ENCODE measurements around the gene ZBTB45.
"Not testable (repeated sequence)": the region's sequence is repeated elsewhere in the genome, so short reads cannot be mapped to it uniquely, and the experiment has no call there.

ZBTB45 gene

GRCh38 chr19:58474291-58474996, 45.2 kb downstream of the ZBTB45 start:
- no peak for DNase-seq

- no peak for DNase-seq
These were observed 45.8 kb downstream of the ZBTB45 start for GRCh38 chr19:58473775-58474174.

GRCh38 chr19:58471736-58472135, 47.9 kb downstream of the ZBTB45 start:
- no peak for DNase-seq

GRCh38 chr19:58470837-58471543, 48.6 kb downstream of the ZBTB45 start:
- not testable (repeated sequence) for DNase-seq

GRCh38 chr19:58469241-58470013, 50.2 kb downstream of the ZBTB45 start:
- DNase-seq = no peak

GRCh38 chr19:58468216-58468839, 51.3 kb downstream of the ZBTB45 start:
- no peak for DNase-seq

GRCh38 chr19:58466760-58467589, 52.6 kb downstream of the ZBTB45 start, which contains the start of gene ZNF324:
Gene ZNF324 (plus strand): TSS chr19:58467080. CDS start chr19:58469186, 2,106 bp downstream.
- DNase-seq = peak; percentile 98

GRCh38 chr19:58466089-58466759, 53.4 kb downstream of the ZBTB45 start:
- DNase-seq = no peak
